22Rv1 (cell line): ENCODE data around the gene HS3ST3A1.

Experiments used
- ZFX ChIP-seq: fragments of 450-650 bp; IDR thresholded peaks from 2 replicates; pipeline ENCODE4 v1.6.1; 2017; ENCODE audit warnings: antibody characterized with exemption, borderline replicate concordance
- TF ChIP-seq, protein P1 (sequence below): fragments of 450-650 bp; IDR thresholded peaks from 2 replicates; pipeline ENCODE4 v1.5.1; 2017; ENCODE audit warnings: mild to moderate bottlenecking

DNA sequence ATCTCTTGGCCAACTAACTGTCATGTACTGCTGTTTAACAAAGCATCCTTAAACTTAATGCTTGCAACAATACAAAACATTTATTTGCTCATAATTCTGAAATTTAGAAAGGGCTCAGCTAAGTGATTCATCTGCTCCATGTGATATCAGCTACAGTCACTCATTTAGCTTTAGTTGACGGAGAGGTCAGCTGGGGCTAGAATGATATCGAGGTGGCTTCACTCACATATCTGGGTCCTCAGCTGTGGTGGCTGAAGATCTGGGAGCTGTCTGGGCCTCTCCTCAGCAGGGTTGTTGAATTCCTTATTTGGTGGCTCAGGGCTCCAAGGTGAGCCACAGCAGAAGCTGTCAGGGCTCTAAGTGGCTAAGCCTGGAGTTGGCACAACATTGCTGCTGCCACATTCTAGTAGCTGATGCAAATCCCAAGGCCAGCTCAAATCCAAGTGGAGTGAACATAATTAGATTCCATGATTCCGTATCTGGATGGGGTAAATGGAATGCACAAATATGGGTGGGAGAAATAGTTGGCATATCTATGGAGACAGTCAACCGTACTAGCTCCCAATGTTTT lies 62.8 kb downstream of the HS3ST3A1 start:
- TF ChIP-seq, protein P1, sequence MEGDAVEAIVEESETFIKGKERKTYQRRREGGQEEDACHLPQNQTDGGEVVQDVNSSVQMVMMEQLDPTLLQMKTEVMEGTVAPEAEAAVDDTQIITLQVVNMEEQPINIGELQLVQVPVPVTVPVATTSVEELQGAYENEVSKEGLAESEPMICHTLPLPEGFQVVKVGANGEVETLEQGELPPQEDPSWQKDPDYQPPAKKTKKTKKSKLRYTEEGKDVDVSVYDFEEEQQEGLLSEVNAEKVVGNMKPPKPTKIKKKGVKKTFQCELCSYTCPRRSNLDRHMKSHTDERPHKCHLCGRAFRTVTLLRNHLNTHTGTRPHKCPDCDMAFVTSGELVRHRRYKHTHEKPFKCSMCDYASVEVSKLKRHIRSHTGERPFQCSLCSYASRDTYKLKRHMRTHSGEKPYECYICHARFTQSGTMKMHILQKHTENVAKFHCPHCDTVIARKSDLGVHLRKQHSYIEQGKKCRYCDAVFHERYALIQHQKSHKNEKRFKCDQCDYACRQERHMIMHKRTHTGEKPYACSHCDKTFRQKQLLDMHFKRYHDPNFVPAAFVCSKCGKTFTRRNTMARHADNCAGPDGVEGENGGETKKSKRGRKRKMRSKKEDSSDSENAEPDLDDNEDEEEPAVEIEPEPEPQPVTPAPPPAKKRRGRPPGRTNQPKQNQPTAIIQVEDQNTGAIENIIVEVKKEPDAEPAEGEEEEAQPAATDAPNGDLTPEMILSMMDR = no peak
- TF ChIP-seq ZFX = no peak
